Sigmoid colon (tissue), 7 donors: ENCODE data around the gene IL33. TPM values are rescaled to one million over a fixed set of nuclear protein-coding genes. Genes with fewer than 3 reads are reported as not detected.

Source experiments
- DNase-seq: peaks from one replicate; pipeline ENCODE4 v3.0.0-alpha.2; 2019
- H3K27ac ChIP-seq, 4 donors: fragments of 200-600 bp; sonication (generic); one replicate each; pipeline ENCODE4 v1.5.1; 2016 to 2019; ENCODE audit warnings: mild to moderate bottlenecking in 1 of 4
- H3K27me3 ChIP-seq, 3 donors: fragments of 200-600 bp; sonication (generic); one replicate each; pipeline ENCODE4 v1.5.1; 2019; ENCODE audit warnings: mild to moderate bottlenecking in 1 of 3
- H3K36me3 ChIP-seq, 4 donors: fragments of 200-600 bp; sonication (generic); one replicate each; pipeline ENCODE4 v1.5.1; 2016 to 2019
- H3K4me1 ChIP-seq, 4 donors: fragments of 200-600 bp; sonication (generic); one replicate each; pipeline ENCODE4 v1.5.1; 2017 to 2019
- H3K4me3 ChIP-seq, 4 donors: fragments of 200-600 bp; sonication (generic); one replicate each; pipeline ENCODE4 v1.5.1; 2017 to 2019; ENCODE audit warnings: mild to moderate bottlenecking in 2 of 4, moderate library complexity in 1 of 4
- H3K9me3 ChIP-seq, 4 donors: fragments of 200-600 bp in 3 of 4; sonication (generic) in 3 of 4; one replicate each; pipeline versions ENCODE4 v1.5.1 to v1.6.1; 2013 to 2019
- CTCF ChIP-seq, 4 experiments: fragments of 450-650 bp in 3 of 4; fragments of 200-600 bp in 1 of 4; IDR thresholded peaks; one replicate each; pipeline ENCODE4 v1.5.1; 2016 to 2019; ENCODE audit warnings: antibody characterized with exemption in 4 of 4, mild to moderate bottlenecking in 3 of 4, moderate library complexity in 2 of 4
- EP300 ChIP-seq, 4 donors: sonication (generic); formaldehyde crosslinking; IDR thresholded peaks; one replicate each; pipeline ENCODE4 v1.6.1; 2017; ENCODE audit warnings: antibody characterized with exemption in 4 of 4
- POLR2A ChIP-seq, 2 donors: fragments of 450-650 bp; IDR thresholded peaks; one replicate each; pipeline ENCODE4 v1.6.1; 2016; ENCODE audit warnings: antibody characterized with exemption in 2 of 2, mild to moderate bottlenecking in 2 of 2, moderate library complexity in 2 of 2
- POLR2AphosphoS5 ChIP-seq, 4 donors: sonication (generic); formaldehyde crosslinking; IDR thresholded peaks; one replicate each; pipeline ENCODE4 v1.6.1; 2017; ENCODE audit warnings: antibody characterized with exemption in 4 of 4
- WGBS, 2 donors: extraction: QIAGEN DNeasy Blood & Tissue Kit; methylation state at CpG; one replicate each; pipeline ENCODE4 v1.1.7; 2013; 5-methylcytosine and 5-hydroxymethylcytosine counted together
- intact Hi-C: fragments of 100-400 bp; cut with DNase I; formaldehyde crosslinking; loops from one replicate; pipeline ENCODE4 v1.15.1; 2023
- polyA plus RNA-seq, 3 donors: library from polyadenylated mRNA; stranded (reverse); fragments of 200-250 nt; gene quantifications; one replicate each; pipeline ENCODE4 v1.2.3, GENCODE V29; 2013
- total RNA-seq, 4 donors: library from RNA; depleted of rRNA; stranded (reverse); fragments of >200 nt; gene quantifications; one replicate each; pipeline ENCODE4 v1.1.0, GENCODE V29; 2016
- donor health status: healthy with polysubstance abuse.
- donor health status: Bipolar disorder and iron deficiency.
- donor health status: healthy.

The IL33 gene
- total and polyA plus RNA-seq, 7 donors: 1.6 to 73.2 (median 33.5) TPM

DNA sequence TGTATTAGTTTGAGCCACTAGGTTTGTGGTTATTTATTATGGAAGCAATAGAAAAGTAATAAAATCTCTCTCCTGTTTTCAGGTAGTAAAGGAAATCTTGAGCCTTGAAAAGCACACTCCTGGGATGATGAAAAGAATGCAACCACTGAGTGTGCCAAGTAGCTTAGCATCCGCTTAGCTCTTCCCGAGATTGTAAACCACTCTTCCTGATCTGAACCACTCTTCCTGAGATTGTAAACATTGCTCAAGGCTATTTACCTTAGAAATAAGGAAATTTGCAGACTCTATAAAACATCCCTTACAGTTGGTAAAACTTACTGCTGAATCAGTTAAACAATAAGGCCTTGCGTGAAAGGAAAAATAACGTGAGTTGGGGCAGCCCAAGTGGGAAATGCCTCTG is 17.4 kb upstream of the IL33 start:
- no peaks in the 10 kb centered on the region for H3K27me3 ChIP-seq
- no peaks in the 10 kb centered on the region for H3K36me3 ChIP-seq
- H3K27ac ChIP-seq: peak overlapping the region in 1 of 4 donors; percentile 5
- no peaks in the 10 kb centered on the region for H3K9me3 ChIP-seq
- 10 to 45% methylated on average over 4 of the region's 4 CpGs for WGBS, 2 donors
- DNase-seq: no peak
- H3K4me3 ChIP-seq: no peak overlapping the region
- intact Hi-C loops: no loop called here
- TF ChIP-seq EP300 (IDR thresholded peaks at IDR 0.05) (no peak), CTCF (IDR thresholded peaks at IDR 0.05) (no peak), POLR2AphosphoS5 (IDR thresholded peaks at IDR 0.05) (no peak), POLR2A (IDR thresholded peaks at IDR 0.05) (no peak)
- no peaks in the 10 kb centered on the region for H3K4me1 ChIP-seq

- Histone ChIP-seq H3K27me3 (no peaks in the 10 kb centered on the region), H3K4me3 (no peak overlapping the region), H3K36me3 (no peaks in the 10 kb centered on the region), H3K4me1 (no peaks in the 10 kb centered on the region), H3K9me3 (no peaks in the 10 kb centered on the region), H3K27ac (no peak overlapping the region)
- intact Hi-C loops: no loop called here
- no peak for DNase-seq
- WGBS, 2 donors: 57 to 73% methylated on average over 3 of the region's 3 CpGs
- TF ChIP-seq CTCF (IDR thresholded peaks at IDR 0.05) (no peak), EP300 (IDR thresholded peaks at IDR 0.05) (no peak), POLR2A (IDR thresholded peaks at IDR 0.05) (no peak), POLR2AphosphoS5 (IDR thresholded peaks at IDR 0.05) (no peak)
Measured at GRCh38 chr9:6199596-6199995, 16.0 kb upstream of the IL33 start.

GRCh38 chr9:6200761-6201160 is 14.8 kb upstream of the IL33 start:
- no peaks in the 10 kb centered on the region for H3K4me1 ChIP-seq
- H3K27ac ChIP-seq: no peak overlapping the region
- no peaks in the 10 kb centered on the region for H3K27me3 ChIP-seq
- intact Hi-C loops: no loop called here
- no peaks in the 10 kb centered on the region for H3K36me3 ChIP-seq
- 91 to 95% methylated on average over 2 of the region's 2 CpGs for WGBS, 2 donors
- no peak overlapping the region for H3K4me3 ChIP-seq
- no peak for DNase-seq
- TF ChIP-seq POLR2AphosphoS5 (IDR thresholded peaks at IDR 0.05) (no peak), EP300 (IDR thresholded peaks at IDR 0.05) (no peak), CTCF (IDR thresholded peaks at IDR 0.05) (no peak), POLR2A (IDR thresholded peaks at IDR 0.05) (no peak)
- no peaks in the 10 kb centered on the region for H3K9me3 ChIP-seq

- Histone ChIP-seq H3K4me3 (no peak overlapping the region), H3K27ac (no peak overlapping the region), H3K27me3 (no peaks in the 10 kb centered on the region), H3K36me3 (no peaks in the 10 kb centered on the region), H3K4me1 (peaks cover 0 to 7% (median 4%) of the 10 kb centered on the region in 4 donors), H3K9me3 (peaks cover 0 to 11% (median 4%) of the 10 kb centered on the region in 4 donors)
- intact Hi-C loops: loop anchor here (5.0 kb wide), 1 partner anchor 328 kb away; no protein-coding TSS in a partner anchor
- 87% methylated on average over 2 of the region's 2 CpGs for WGBS, 2 donors
- no peak for TF ChIP-seq POLR2A (IDR thresholded peaks at IDR 0.05)
- TF ChIP-seq EP300 (IDR thresholded peaks at IDR 0.05): no peak
- TF ChIP-seq POLR2AphosphoS5 (IDR thresholded peaks at IDR 0.05): no peak
- TF ChIP-seq CTCF (IDR thresholded peaks at IDR 0.05): no peak
- DNase-seq: no peak
Measured at GRCh38 chr9:6209966-6210365, 5.6 kb upstream of the IL33 start.
